Measurements from ENCODE around the gene RUFY3.
"Not testable (repeated sequence)": the region's sequence is repeated elsewhere in the genome, so short reads cannot be mapped to it uniquely, and the experiment has no call there.

RUFY3 gene

DNA sequence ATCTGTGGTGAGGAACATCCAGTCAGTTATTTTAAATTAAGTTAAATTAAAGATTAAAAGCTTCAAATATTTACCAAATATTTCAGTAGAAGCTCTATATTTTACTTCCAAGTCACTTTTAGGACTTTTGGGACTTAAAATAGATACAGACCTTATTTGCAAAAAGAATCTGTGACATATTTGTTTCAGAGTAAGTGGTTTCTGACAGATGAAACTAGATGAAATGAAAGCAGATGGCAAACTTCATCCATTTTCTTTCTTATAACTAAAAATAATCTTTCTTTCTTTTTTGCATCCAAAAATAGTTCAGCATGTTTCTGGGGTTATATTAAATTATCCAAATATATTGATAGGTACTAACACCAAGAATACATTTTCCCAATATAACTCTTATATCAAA, 40.1 kb upstream of the RUFY3 start:
- no peaks in the 10 kb centered on the region for H3K36me3 Mint-ChIP-seq (ENCODE audit: low read depth)
- H3K27me3 Mint-ChIP-seq (ENCODE audit: low read depth, poor library complexity) = peaks cover 21% of the 10 kb centered on the region
- H3K4me3 Mint-ChIP-seq = no peak overlapping the region
- no peaks in the 10 kb centered on the region for H3K9me3 Mint-ChIP-seq
- no peak overlapping the region for H3K27ac Mint-ChIP-seq
- H3K4me1 Mint-ChIP-seq = no peaks in the 10 kb centered on the region
- TF ChIP-seq, protein P1, sequence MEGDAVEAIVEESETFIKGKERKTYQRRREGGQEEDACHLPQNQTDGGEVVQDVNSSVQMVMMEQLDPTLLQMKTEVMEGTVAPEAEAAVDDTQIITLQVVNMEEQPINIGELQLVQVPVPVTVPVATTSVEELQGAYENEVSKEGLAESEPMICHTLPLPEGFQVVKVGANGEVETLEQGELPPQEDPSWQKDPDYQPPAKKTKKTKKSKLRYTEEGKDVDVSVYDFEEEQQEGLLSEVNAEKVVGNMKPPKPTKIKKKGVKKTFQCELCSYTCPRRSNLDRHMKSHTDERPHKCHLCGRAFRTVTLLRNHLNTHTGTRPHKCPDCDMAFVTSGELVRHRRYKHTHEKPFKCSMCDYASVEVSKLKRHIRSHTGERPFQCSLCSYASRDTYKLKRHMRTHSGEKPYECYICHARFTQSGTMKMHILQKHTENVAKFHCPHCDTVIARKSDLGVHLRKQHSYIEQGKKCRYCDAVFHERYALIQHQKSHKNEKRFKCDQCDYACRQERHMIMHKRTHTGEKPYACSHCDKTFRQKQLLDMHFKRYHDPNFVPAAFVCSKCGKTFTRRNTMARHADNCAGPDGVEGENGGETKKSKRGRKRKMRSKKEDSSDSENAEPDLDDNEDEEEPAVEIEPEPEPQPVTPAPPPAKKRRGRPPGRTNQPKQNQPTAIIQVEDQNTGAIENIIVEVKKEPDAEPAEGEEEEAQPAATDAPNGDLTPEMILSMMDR (IDR thresholded peaks at IDR 0.05) = no peak
- no peak for DNase-seq

DNA sequence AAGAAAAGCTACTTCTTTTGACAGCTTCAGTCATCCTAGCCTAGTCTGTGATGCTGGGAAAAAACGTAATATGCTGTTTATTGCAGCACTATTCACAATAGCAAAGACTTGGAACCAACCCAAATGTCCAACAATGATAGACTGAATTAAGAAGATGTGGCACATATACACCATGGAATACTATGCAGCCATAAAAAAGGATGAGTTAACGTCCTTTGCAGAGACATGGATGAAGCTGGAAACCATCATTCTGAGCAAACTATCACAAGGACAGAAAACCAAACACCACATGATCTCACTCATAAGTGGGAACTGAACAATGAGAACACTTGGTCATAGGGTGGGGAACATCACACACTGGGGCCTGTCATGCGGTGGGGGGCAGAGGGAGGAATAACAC, 39.6 kb upstream of the RUFY3 start:
- H3K27ac Mint-ChIP-seq; DNase-seq; H3K9me3 Mint-ChIP-seq; H3K4me3 Mint-ChIP-seq; H3K36me3 Mint-ChIP-seq (ENCODE audit: low read depth); H3K4me1 Mint-ChIP-seq: not testable (repeated sequence)
- H3K27me3 Mint-ChIP-seq (ENCODE audit: low read depth, poor library complexity) = peaks cover 21% of the 10 kb centered on the region

DNA sequence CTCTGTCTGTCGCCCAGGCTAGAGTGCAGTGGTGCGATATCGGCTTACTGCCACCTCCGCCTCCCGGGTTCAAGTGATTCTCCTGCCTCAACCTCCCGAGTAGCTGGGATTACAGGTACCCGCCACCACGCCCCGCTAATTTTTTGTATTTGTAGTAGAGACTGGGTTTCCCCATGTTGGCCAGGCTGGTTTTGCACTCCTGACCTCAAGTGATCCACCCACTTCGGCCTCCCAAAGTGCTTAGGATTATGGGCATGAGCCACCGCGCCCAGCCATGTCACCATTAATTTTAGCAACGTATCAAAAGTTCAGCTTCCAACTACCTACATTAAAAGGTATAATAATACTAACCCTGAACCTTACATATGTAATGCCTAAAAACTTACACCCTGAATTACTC, 34.4 kb upstream of the RUFY3 start:
- DNase-seq = no peak
- no peaks in the 10 kb centered on the region for H3K9me3 Mint-ChIP-seq
- peaks cover 40% of the 10 kb centered on the region for H3K4me1 Mint-ChIP-seq
- peak overlapping the region; percentile 99 for H3K4me3 Mint-ChIP-seq
- H3K27ac Mint-ChIP-seq = peak overlapping the region; percentile 100
- H3K27me3 Mint-ChIP-seq (ENCODE audit: low read depth, poor library complexity) = peaks cover 17% of the 10 kb centered on the region
- H3K36me3 Mint-ChIP-seq (ENCODE audit: low read depth) = peaks cover 30% of the 10 kb centered on the region
- TF ChIP-seq, protein P1 (IDR thresholded peaks at IDR 0.05) = no peak

DNA sequence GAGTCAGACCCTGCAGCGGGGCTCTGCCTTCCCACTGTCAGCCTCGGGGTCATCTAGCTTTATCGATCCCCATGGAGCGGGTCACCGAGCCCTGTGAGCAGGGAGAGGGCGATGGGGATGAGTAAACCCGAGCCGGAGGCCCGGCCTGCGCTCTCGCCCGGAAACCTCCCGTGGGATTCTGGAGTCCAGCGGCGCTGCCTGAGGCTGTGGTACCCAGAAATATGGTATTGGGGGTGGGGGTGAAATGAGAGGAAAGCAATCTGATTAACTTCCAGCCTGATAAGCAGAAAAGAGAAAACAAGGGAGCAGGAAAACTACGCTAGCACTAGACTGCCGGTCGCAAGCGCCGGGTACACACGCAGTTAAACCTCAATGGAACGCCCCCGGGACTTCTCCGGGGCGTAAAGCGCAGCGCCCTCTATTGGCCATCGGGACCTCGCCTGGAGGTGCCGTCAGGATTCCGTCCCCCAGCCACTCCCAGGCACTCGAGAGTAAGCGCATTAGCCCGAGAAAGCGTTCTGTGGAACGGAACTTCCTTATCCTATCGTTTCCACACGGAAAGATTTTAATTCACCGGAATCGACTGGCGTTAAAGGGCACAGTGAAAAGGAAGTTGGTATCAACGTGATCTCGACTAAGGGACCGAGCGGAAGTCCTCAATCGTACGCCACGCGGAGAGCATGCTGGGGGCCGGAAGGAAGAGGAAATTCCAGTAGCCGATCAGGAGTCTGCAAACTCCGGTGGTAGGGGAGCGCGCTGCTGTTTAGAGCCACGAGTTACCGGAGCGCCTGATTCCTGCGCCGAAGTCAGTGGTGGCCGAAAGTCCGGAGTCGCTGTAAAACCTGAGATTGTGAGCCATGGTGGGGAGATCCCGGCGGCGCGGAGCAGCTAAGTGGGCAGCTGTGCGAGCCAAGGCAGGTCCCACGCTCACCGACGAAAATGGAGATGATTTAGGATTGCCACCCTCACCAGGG, 33.7 kb upstream of the RUFY3 start, which contains the start of gene UTP3:
UTP3 (plus strand) TSS at position 712 of the 974 bp plus-strand sequence; CDS start at position 858, 146 bp downstream.
- TF ChIP-seq, protein P1 (IDR thresholded peaks at IDR 0.05) = peak; percentile 89
- Mint-ChIP-seq H3K4me3 (peak within 1 kb of the TSS; percentile 99), H3K27me3 (ENCODE audit: low read depth, poor library complexity) (peaks cover 15% of the 10 kb centered on the region), H3K36me3 (ENCODE audit: low read depth) (peaks cover 34% of the 10 kb centered on the region), H3K4me1 (peaks cover 40% of the 10 kb centered on the region), H3K9me3 (no peaks in the 10 kb centered on the region), H3K27ac (peak within 1 kb of the TSS; percentile 100)
- peak; percentile 94 for DNase-seq

DNA sequence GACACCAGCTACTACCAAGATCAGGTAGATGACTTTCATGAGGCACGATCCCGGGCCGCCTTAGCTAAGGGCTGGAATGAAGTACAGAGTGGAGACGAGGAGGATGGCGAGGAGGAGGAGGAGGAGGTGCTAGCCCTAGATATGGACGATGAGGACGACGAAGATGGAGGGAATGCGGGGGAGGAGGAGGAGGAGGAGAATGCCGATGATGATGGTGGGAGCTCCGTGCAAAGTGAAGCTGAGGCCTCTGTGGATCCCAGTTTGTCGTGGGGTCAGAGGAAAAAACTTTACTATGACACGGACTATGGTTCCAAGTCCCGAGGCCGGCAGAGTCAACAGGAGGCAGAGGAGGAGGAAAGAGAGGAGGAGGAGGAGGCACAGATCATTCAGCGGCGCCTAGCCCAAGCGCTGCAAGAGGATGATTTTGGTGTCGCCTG, 33.0 kb upstream of the RUFY3 start:
- H3K27me3 Mint-ChIP-seq (ENCODE audit: low read depth, poor library complexity) = peaks cover 10% of the 10 kb centered on the region
- peaks cover 36% of the 10 kb centered on the region for H3K36me3 Mint-ChIP-seq (ENCODE audit: low read depth)
- TF ChIP-seq, protein P1 (IDR thresholded peaks at IDR 0.05) = no peak
- H3K27ac Mint-ChIP-seq = peak overlapping the region; percentile 100
- peaks cover 40% of the 10 kb centered on the region for H3K4me1 Mint-ChIP-seq
- DNase-seq = peak; percentile 32
- peak overlapping the region; percentile 99 for H3K4me3 Mint-ChIP-seq
- no peaks in the 10 kb centered on the region for H3K9me3 Mint-ChIP-seq

DNA sequence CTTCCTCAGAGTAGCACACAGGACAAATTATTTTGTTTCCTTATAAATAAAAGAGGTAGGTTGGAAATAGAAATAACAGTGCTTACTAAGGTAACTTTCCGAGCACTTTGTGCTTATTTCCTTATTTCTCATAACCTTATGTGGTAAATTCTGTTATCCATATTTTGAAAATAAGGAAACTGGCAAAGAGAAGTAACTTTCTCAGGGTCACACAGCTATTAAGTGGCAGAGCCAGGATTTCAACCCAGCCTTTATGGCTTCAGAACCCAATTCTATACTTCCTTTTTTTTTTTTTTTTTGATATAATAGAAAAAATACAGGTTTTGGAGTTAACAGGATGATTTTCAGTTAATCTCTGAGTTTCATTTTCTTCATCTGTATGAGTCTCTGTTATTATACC, 30.1 kb upstream of the RUFY3 start:
- H3K27me3 Mint-ChIP-seq (ENCODE audit: low read depth, poor library complexity) = peaks cover 3% of the 10 kb centered on the region
- TF ChIP-seq, protein P1 (IDR thresholded peaks at IDR 0.05) = no peak
- peaks cover 36% of the 10 kb centered on the region for H3K36me3 Mint-ChIP-seq (ENCODE audit: low read depth)
- no peak for DNase-seq
- no peak overlapping the region for H3K27ac Mint-ChIP-seq
- no peaks in the 10 kb centered on the region for H3K9me3 Mint-ChIP-seq
- peaks cover 40% of the 10 kb centered on the region for H3K4me1 Mint-ChIP-seq
- H3K4me3 Mint-ChIP-seq = no peak overlapping the region

DNA sequence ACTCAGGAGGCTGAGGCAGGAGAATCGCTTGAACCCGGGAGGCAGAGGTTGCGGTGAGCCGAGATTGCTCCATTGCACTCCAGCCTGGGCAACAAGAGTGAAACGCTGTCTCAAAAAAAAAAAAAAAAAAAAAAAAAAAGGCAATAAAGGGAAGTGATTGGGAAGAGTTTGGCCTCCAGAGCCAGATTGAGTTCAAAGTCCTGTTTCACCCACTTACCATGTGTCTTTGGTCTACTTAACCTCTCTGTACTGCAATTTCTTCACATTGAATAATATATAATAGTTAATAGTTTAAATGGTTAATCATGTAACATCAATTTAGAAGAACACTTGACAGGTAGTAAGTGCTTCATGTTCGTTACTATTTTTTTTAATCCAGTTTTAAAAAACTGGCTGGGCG, 27.1 kb upstream of the RUFY3 start:
- H3K27me3 Mint-ChIP-seq (ENCODE audit: low read depth, poor library complexity); H3K9me3 Mint-ChIP-seq; DNase-seq; H3K4me3 Mint-ChIP-seq; H3K27ac Mint-ChIP-seq: not testable (repeated sequence)
- Mint-ChIP-seq H3K4me1 (peaks cover 16% of the 10 kb centered on the region), H3K36me3 (ENCODE audit: low read depth) (peaks cover 27% of the 10 kb centered on the region)

DNA sequence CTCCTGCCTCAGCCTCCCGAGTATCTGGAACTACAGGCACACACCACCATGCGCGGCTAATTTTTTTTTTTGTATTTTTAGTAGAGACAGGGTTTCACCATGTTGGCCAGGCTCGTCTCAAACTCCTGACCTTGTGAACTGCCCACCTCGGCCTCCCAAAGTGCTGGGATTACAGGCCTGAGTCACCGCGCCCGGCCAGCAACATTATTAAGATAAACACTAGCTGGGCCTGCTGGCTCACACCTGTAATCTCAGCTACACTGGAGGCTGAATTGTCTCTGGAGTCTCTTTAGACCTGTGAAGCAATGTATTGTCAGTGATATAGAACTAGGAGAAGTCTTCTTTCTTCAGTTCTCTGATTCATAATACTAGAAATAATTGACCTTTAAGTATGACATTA, 23.3 kb upstream of the RUFY3 start:
- not testable (repeated sequence) for H3K36me3 Mint-ChIP-seq (ENCODE audit: low read depth); H3K9me3 Mint-ChIP-seq

More for the DNA sequence above, 23.3 kb upstream of the RUFY3 start:
- not testable (repeated sequence) for H3K27ac Mint-ChIP-seq; H3K4me1 Mint-ChIP-seq; DNase-seq; H3K4me3 Mint-ChIP-seq; H3K27me3 Mint-ChIP-seq (ENCODE audit: low read depth, poor library complexity)

All from nephron progenitor cell (in vitro differentiated cells).